Caco-2 (cell line): ENCODE results near the gene RNF7. TPM values are rescaled to one million over a fixed set of nuclear protein-coding genes. Genes with fewer than 3 reads are reported as not detected.

ENCODE experiments used
- BruUV-seq: library from RNA; stranded (reverse); fragments of 400-500 nt; replicated peaks from 2 replicates; lab custom pipeline; 2021; lab: Mats Ljungman, UMichigan
- CTCF ChIA-PET: fragments of 300-600 bp; sonication (Branson Sonifier 250); formaldehyde crosslinking; loops from one replicate; lab custom pipeline; 2022; ENCODE audit warnings: antibody characterized with exemption; lab: Charles Lee
- POLR2A ChIA-PET: fragments of 300-600 bp; sonication (Branson Sonifier 250); formaldehyde crosslinking; loops from one replicate; lab custom pipeline; 2022; ENCODE audit warnings: antibody characterized with exemption; lab: Charles Lee
- DNase-seq, 2 experiments: peaks; one replicate each; pipeline versions ENCODE4 v3.0.0 to v3.0.0-alpha.2; 2020 to 2022
- H3K27me3 ChIP-seq: replicated peaks from 2 replicates; pipeline ENCODE4 v1.6.0; 2011; ENCODE audit warnings: low read length; ENCODE audit not compliant: control insufficient read depth, insufficient read depth
- H3K36me3 ChIP-seq: 2 replicates; pipeline ENCODE4 v1.5.1; 2011; ENCODE audit warnings: low read length; ENCODE audit not compliant: control insufficient read depth, insufficient read depth
- H3K4me1 ChIP-seq: fragments of 250-450 bp; sonication (Bioruptor Pico); 2 replicates; pipeline ENCODE4 v1.5.1; 2020; ENCODE audit warnings: mild to moderate bottlenecking
- H3K4me3 ChIP-seq: 2 replicates; pipeline ENCODE4 v1.5.1; 2011; ENCODE audit warnings: low read depth, mild to moderate bottlenecking, control low read depth, low read length
- H3K9me3 ChIP-seq: fragments of 250-450 bp; sonication (Bioruptor Pico); 2 replicates; pipeline ENCODE4 v1.5.1; 2020; ENCODE audit warnings: mild to moderate bottlenecking, moderate library complexity
- H3K27ac Mint-ChIP-seq: one replicate; pipeline ENCODE4 v1.8.0; 2022; ENCODE audit warnings: mixed read lengths; ENCODE audit not compliant: unreplicated experiment
- H3K27me3 Mint-ChIP-seq: one replicate; pipeline ENCODE4 v1.8.0; 2022; ENCODE audit warnings: mixed read lengths; ENCODE audit not compliant: insufficient read depth, unreplicated experiment
- H3K36me3 Mint-ChIP-seq: one replicate; pipeline ENCODE4 v1.8.0; 2022; ENCODE audit warnings: mild to moderate bottlenecking, mixed read lengths; ENCODE audit not compliant: insufficient read depth, unreplicated experiment
- H3K4me1 Mint-ChIP-seq: one replicate; pipeline ENCODE4 v1.8.0; 2022; ENCODE audit warnings: low read depth, mixed read lengths; ENCODE audit not compliant: unreplicated experiment
- H3K4me3 Mint-ChIP-seq: one replicate; pipeline ENCODE4 v1.8.0; 2022; ENCODE audit warnings: mild to moderate bottlenecking, moderate library complexity, mixed read lengths; ENCODE audit not compliant: unreplicated experiment
- H3K9me3 Mint-ChIP-seq: one replicate; pipeline ENCODE4 v1.8.0; 2022; ENCODE audit warnings: mixed read lengths; ENCODE audit not compliant: unreplicated experiment
- intact Hi-C: fragments of 100-400 bp; cut with micrococcal nuclease; formaldehyde crosslinking; loops from one replicate; pipeline ENCODE4 v1.10.0; 2022; ENCODE audit not compliant: unreplicated experiment
- total RNA-seq: library from RNA; stranded (reverse); gene quantifications from 2 replicates; pipeline ENCODE4 v1.2.3, GENCODE V29; 2022
- TF ChIP-seq, protein P1 (sequence below), 2 experiments: fragments of 200-600 bp in 1 of 2; IDR thresholded peaks; 1 replicate in 1 of 2; 2 replicates in 1 of 2; pipeline versions ENCODE4 v1.5.1 to v1.8.0; 2011 to 2022; ENCODE audit warnings: antibody characterized with exemption in 1 of 2, control low read depth in 1 of 2, inconsistent platforms in 1 of 2, low read depth in 1 of 2, low read length in 1 of 2, mild to moderate bottlenecking in 1 of 2, moderate library complexity in 1 of 2; ENCODE audit not compliant: insufficient read depth in 1 of 2, severe bottlenecking in 1 of 2, unreplicated experiment in 1 of 2

Gene RNF7
- total RNA-seq, 1 experiment from 2014 or later = 96.3 TPM

DNA sequence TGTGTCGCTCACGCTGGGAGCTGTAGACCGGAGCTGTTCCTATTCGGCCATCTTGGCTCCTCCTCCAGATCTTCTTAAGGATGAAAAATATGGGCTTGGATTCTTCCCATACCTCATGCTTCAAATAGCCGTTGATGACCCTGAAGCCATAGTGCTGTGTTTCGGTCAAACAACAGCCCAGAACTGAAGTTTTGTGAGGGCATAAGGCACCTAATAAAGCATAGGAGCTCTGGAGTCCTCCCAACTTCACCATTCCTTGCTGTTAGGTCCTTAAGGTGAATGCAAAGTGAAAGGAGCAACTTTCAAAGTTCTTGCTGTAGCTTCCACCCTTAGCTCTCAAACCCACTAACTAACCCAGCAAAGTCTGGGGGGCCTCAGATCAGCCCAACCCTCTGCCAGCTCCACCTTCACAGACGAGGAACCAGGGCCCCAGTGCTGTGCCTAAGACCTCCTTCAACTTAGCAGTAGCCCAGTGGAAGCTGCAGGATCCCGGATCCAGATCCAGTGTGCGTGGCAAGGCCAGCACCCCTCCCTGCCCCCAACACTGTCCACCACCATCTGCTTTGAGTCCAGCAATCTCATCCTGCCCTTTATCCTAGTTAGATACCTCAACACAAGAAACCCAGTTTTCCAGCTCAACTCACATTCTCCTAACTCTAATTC, 25.1 kb downstream of the RNF7 start, which contains the start of gene GRK7:
Gene GRK7, plus strand, starts transcription at position 321 of the 663 bp plus-strand sequence. CDS start 14,877 bp downstream, outside the sequence.
- TF ChIP-seq, protein P1, sequence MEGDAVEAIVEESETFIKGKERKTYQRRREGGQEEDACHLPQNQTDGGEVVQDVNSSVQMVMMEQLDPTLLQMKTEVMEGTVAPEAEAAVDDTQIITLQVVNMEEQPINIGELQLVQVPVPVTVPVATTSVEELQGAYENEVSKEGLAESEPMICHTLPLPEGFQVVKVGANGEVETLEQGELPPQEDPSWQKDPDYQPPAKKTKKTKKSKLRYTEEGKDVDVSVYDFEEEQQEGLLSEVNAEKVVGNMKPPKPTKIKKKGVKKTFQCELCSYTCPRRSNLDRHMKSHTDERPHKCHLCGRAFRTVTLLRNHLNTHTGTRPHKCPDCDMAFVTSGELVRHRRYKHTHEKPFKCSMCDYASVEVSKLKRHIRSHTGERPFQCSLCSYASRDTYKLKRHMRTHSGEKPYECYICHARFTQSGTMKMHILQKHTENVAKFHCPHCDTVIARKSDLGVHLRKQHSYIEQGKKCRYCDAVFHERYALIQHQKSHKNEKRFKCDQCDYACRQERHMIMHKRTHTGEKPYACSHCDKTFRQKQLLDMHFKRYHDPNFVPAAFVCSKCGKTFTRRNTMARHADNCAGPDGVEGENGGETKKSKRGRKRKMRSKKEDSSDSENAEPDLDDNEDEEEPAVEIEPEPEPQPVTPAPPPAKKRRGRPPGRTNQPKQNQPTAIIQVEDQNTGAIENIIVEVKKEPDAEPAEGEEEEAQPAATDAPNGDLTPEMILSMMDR (IDR thresholded peaks at IDR 0.05; ENCODE audit: insufficient read depth in 1 of 2, low read depth in 1 of 2, low read length in 1 of 2, severe bottlenecking in 1 of 2, unreplicated experiment in 1 of 2) = no peak
- ChIA-PET POLR2A (interaction anchor here (1.2 kb wide), 1 partner anchor 112 kb away, joined by 3 read pairs; no protein-coding TSS in a partner anchor), CTCF (no interaction called here)
- BruUV-seq = TSS peak; percentile 83
- peak within 1 kb of the TSS; percentile 41 for H3K4me3 ChIP-seq
- no peaks in the 10 kb centered on the region for H3K27me3 Mint-ChIP-seq
- intact Hi-C loops = no loop called here
- no peak within 1 kb of the TSS for H3K4me3 Mint-ChIP-seq
- no peaks in the 10 kb centered on the region for H3K27me3 ChIP-seq
- peak within 1 kb of the TSS; percentile 88 for H3K27ac Mint-ChIP-seq
- no peaks in the 10 kb centered on the region for H3K4me1 Mint-ChIP-seq
- no peaks in the 10 kb centered on the region for H3K9me3 Mint-ChIP-seq
- no peaks in the 10 kb centered on the region for H3K9me3 ChIP-seq
- H3K4me1 ChIP-seq = no peaks in the 10 kb centered on the region; the same call in 1 of the 2 replicates
- DNase-seq = no peak
- no peaks in the 10 kb centered on the region for H3K36me3 Mint-ChIP-seq
- H3K36me3 ChIP-seq = no peaks in the 10 kb centered on the region

DNA sequence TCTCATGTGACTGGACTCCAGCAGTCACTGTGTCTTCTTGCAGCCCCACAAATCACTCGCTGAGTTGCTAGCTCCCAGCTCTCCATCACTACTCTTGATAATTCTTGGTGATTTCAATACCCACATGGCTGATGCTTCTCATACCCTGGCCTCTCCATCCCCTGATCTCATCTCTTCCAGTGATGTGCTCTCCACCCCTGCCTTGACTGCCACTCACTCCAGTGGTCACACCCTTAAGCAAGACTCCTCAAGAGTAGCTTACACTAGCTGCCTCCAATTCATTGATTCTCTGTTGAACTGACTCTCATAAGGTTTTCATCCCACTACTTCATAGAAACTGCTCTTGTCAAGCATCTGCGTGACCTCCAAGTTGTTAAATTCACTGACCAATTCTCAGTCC, 25.9 kb downstream of the RNF7 start:
- Mint-ChIP-seq H3K36me3 (no peaks in the 10 kb centered on the region), H3K27me3 (peaks cover under 1% of the 10 kb centered on the region)
- POLR2A ChIA-PET = no interaction called here

DNA sequence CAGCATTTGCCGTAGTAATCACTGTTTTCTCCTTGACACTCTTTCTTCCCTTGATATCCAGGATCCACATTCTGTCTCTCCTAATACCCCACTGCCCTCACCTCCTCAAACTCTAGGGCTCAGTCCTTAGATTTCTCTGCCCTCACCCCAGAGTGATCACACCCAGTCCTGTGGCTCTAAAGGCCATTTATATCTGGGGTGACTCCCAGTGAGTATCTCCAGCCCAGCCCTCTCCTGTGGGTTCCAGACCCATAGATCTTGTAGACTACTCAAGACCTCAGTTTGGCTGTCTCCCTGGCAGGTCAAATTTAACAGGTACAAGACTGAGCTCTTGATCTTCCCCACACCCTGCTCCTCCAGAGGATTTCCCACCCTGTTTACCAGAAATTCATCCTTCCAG, 26.4 kb downstream of the RNF7 start:
- TF ChIP-seq, protein P1 (IDR thresholded peaks at IDR 0.05; ENCODE audit: insufficient read depth in 1 of 2, low read depth in 1 of 2, low read length in 1 of 2, severe bottlenecking in 1 of 2, unreplicated experiment in 1 of 2) = no peak
- Mint-ChIP-seq H3K9me3 (no peaks in the 10 kb centered on the region), H3K4me1 (no peaks in the 10 kb centered on the region), H3K4me3 (no peak overlapping the region), H3K27me3 (peaks cover 2% of the 10 kb centered on the region), H3K36me3 (no peaks in the 10 kb centered on the region), H3K27ac (no peak overlapping the region)
- ChIA-PET CTCF (no interaction called here), POLR2A (no interaction called here)
- Histone ChIP-seq H3K4me3 (no peak overlapping the region), H3K36me3 (no peaks in the 10 kb centered on the region), H3K4me1 (no peaks in the 10 kb centered on the region; the same call in 1 of the 2 replicates), H3K27me3 (no peaks in the 10 kb centered on the region), H3K9me3 (no peaks in the 10 kb centered on the region)
- DNase-seq = no peak
- BruUV-seq = no TSS peak
- intact Hi-C loops = no loop called here

More for the DNA sequence above, 25.9 kb downstream of the RNF7 start:
- Histone ChIP-seq H3K4me1 (no peaks in the 10 kb centered on the region; the same call in 1 of the 2 replicates), H3K4me3 (no peak overlapping the region), H3K27me3 (no peaks in the 10 kb centered on the region), H3K36me3 (no peaks in the 10 kb centered on the region), H3K9me3 (no peaks in the 10 kb centered on the region)
- intact Hi-C loops = no loop called here
- H3K9me3 Mint-ChIP-seq = no peaks in the 10 kb centered on the region
- H3K4me3 Mint-ChIP-seq = no peak overlapping the region
- TF ChIP-seq, protein P1 (IDR thresholded peaks at IDR 0.05; ENCODE audit: insufficient read depth in 1 of 2, low read depth in 1 of 2, low read length in 1 of 2, severe bottlenecking in 1 of 2, unreplicated experiment in 1 of 2) = no peak
- CTCF ChIA-PET = no interaction called here
- DNase-seq = no peak
- H3K4me1 Mint-ChIP-seq = no peaks in the 10 kb centered on the region
- H3K27ac Mint-ChIP-seq = no peak overlapping the region
- BruUV-seq = no TSS peak
